ENCODE data around the gene SYNM.

- TF ChIP-seq YY1 (IDR thresholded peaks at IDR 0.05; ENCODE audit: insufficient read depth, insufficient read length) (no peak), ZNF274 (IDR thresholded peaks at IDR 0.05; ENCODE audit: low read depth, low read length) (no peak), SUZ12 (IDR thresholded peaks at IDR 0.05; ENCODE audit: extremely low read depth, insufficient read depth, insufficient read length) (no peak)
Observed at GRCh38 chr15:99170476-99171065, 65.7 kb downstream of the SYNM start.

Data from NT2/D1 (cell line).